Measurements from ENCODE around the gene DMRTC1.
"Not testable (repeated sequence)": the region's sequence is repeated elsewhere in the genome, so short reads cannot be mapped to it uniquely, and the experiment has no call there.

DNA sequence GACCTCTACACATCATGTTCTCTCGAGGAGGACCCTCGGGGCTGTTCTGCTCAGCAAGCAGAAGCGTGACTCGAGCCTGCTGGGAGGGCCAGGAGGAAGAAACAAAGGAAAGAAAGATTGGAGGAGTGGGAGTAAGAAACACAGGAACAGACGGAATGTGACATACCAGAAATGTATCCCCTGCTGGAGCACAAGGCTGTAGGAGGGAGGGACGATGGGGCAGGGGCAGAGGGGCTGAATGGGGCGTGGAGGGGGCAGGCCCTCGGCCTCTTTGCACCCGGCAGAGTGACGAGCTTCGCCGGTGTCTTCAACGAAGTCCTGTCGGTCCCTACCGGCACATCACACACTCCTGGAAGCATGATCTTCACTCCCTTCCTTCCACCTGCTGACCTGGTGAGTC is 5.7 kb downstream of the DMRTC1 start, which contains the start of gene FAM236A:
- TF ChIP-seq, protein P1, sequence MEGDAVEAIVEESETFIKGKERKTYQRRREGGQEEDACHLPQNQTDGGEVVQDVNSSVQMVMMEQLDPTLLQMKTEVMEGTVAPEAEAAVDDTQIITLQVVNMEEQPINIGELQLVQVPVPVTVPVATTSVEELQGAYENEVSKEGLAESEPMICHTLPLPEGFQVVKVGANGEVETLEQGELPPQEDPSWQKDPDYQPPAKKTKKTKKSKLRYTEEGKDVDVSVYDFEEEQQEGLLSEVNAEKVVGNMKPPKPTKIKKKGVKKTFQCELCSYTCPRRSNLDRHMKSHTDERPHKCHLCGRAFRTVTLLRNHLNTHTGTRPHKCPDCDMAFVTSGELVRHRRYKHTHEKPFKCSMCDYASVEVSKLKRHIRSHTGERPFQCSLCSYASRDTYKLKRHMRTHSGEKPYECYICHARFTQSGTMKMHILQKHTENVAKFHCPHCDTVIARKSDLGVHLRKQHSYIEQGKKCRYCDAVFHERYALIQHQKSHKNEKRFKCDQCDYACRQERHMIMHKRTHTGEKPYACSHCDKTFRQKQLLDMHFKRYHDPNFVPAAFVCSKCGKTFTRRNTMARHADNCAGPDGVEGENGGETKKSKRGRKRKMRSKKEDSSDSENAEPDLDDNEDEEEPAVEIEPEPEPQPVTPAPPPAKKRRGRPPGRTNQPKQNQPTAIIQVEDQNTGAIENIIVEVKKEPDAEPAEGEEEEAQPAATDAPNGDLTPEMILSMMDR (IDR thresholded peaks at IDR 0.05; ENCODE audit: insufficient read depth, low read length, poor library complexity, severe bottlenecking) = not testable (repeated sequence)
- TF ChIP-seq EZH2phosphoT487 (conservative IDR thresholded peaks at IDR 0.05; ENCODE audit: low read length) = not testable (repeated sequence)
